NCI-H187 treated with DMSO at 0.1 percent for 48 hours (cell line): ENCODE measurements around the gene RSPRY1.

Source experiments
- DNase-seq: peaks from one replicate; lab custom pipeline; 2025; lab: John Stamatoyannopoulos, UW

RSPRY1 gene

DNA sequence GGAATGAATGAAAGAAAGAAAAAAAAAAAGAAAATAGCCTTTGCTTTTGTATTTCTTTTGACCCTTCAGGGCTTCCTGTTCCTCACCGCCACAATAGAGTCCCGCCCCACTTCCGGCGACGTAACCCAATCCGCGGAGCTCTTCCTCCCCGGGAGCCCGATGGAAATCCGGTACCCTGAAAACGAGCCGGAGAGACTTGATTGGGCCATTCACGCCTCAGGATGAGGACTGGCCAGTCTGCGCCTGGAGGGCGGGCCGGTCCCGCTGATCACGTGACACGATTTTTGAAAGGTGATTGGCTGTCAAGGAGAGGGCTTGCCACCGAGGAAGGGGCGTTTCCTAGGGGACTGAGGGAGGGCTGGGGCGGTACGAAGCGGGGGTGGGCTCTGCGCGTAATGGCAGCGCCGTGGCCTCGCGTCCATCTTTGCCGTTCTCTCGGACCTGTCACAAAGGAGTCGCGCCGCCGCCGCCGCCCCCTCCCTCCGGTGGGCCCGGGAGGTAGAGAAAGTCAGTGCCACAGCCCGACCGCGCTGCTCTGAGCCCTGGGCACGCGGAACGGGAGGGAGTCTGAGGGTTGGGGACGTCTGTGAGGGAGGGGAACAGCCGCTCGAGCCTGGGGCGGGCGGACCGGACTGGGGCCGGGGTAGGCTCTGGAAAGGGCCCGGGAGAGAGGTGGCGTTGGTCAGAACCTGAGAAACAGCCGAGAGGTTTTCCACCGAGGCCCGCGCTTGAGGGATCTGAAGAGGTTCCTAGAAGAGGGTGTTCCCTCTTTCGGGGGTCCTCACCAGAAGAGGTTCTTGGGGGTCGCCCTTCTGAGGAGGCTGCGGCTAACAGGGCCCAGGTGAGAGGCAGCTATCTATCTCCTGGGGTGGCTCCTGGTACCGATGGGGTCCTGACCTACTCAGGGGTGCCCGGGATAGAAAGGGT is at the start of gene RSPRY1, which contains the start of gene PSME3IP1:
RSPRY1 (plus strand) TSS at position 385 of the 927 bp plus-strand sequence. CDS start 18,330 bp downstream, outside the sequence.
PSME3IP1 (minus strand) TSS at position 95 of the 927 bp plus-strand sequence. CDS start 12,185 bp downstream, outside the sequence.
- DNase-seq = peak; percentile 86

DNA sequence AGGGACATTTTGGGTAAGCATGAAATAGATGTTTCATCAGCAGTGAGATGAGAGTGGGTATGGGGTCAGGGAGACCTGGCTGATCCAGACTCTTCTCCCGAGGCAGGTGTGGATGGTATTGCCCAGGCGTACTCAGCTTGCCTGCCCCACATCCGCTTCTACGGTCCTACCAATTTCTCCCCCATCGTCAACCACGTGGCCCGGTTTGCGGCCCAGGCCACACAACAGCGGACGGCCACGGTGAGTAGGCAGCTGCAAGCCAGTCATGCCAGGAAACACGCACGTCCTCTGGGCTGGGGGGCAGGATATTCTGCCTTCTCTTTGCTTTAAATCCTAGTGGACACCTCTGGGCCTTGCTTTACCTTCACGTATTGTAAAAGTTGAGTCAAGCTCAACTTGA is 49.1 kb upstream of the RSPRY1 start:
- DNase-seq = no peak

DNA sequence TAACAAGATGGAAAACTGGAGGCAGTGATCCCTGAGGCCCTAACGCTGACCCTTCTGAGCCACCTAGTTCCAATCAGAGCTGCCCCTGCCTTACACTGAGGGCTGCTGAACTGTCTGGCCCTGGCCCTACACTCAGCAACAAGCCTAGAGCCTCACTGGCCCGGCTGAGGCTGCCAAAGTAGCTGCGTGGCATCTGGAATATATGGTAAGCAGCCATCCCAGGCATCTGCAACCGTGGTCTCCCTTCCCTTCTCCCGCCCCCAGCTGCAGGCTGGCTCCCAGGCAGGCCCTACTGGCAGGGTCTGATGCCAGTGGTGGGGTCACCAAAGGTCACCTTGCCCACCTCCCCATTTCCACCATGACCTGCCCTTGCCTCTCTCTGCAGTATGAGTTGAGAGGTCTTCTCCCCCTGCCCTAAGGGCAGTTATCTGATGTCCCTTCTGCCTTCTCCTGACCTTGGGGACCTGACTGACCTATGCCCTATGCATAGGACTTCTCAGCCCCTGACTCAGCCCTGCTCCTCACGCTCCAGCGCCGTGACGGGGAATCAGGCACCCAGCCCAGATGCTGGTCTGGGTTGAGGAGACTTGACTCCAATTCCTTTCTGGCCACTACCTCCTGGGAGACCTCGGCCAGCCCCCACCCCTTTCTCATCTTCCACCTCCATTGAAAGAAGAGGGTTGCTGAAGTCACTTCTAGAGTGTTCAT is 48.4 kb upstream of the RSPRY1 start:
- DNase-seq = no peak

DNA sequence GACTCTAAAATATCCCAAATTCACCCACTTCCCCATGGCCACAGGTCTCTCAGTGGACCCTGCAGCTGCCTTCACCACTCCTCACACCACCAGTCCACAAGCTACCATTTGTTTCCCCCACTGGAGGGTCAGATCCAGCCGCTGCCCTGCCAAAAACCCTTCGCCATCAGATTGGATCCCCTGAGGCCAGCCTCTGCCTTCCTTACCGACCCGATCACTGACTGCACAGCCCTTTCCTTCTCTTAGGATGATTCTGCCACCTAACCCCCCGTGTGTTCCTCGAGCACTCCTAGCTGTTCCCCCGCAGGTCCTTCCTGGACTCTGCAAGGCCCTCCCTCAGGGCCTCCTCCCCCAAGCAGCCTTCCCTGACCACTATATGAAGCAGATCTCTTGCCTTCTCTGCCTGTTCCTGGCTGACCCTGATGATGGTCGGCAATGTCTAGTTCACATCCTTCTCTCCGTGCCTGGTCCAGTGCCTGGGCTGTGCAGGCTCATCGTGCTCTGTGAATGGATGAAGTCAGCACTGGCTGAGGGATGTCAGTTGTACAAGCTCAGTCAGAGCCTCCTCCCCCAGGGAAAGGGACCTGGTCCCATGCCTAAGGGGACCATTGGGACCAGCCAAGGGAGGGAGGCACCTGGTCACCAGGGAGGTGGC is 47.7 kb upstream of the RSPRY1 start:
- DNase-seq = no peak

DNA sequence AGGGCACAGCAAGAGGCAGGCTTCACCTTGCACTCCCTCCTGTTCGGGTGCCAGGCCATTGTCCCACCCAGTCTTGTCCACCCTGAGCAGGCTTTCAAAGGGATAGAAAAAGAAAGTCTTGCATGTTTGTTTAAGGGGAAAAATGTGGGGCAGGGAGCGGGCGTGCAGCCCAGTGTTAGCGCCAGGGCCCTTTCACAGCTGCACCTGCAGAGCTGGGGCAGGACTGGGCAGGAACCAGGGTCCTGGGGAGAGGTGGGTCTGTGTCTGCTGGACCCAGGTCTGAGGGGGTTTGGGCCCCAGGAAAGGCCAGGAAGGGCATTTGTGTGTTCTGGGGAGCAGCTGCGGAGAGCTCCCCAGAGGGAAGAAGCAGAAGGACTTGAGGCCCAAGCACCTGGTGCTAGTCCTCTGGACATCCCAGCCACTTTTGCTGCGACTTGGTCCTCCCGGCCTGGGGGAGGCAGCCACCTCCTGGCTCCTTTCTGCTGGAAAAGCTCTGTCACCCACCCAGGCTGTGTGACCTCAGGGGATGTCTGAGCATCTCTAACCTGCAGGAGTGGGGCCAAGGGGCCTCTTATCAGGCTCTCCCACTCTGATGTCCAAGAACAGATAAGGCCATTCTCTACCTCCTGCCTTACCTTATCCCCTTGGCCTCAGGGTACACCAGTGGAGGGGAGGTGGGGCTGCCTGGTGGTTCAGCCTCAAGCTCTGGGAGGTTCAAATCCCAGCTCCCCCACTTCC is 45.0 kb upstream of the RSPRY1 start:
- no peak for DNase-seq

DNA sequence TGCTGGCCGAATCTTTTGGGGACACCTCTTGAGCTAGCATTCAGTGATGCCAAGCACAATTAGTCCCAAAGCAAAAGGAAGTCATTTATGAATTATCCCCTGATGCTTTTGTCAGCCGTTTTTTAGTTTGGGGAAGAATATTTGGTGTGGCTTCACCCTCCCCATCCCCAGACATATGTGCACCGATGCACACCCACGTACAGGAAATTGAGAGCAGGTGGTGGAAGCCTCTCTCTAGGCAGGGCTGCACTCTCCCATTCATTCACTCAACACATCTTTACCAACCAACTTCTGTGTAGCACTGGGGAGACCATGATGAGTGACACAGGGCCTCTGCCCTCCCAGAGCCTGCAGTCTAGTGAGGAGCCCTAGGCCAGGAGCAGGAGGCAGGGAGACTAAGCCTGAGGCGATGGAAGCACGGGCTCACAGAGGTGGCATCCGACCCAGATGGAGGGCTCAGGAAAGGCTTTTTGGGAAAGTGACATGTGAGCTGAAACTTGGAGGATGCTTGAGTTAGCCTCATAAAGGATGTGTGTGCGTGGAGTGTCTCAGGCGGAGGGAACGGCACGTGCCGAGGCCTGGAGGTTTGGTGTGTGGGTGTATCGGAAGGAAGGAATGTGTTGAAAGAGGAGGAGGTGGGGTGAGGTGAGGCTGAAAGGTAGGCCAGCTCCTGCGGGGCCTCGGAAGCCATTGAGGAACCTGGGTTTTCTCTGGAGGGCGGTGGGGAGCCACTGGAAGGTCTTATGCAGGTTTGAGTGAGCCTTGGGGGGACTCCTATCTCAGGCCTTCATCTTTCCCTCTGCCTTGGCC is 44.1 kb upstream of the RSPRY1 start:
- no peak for DNase-seq

DNA sequence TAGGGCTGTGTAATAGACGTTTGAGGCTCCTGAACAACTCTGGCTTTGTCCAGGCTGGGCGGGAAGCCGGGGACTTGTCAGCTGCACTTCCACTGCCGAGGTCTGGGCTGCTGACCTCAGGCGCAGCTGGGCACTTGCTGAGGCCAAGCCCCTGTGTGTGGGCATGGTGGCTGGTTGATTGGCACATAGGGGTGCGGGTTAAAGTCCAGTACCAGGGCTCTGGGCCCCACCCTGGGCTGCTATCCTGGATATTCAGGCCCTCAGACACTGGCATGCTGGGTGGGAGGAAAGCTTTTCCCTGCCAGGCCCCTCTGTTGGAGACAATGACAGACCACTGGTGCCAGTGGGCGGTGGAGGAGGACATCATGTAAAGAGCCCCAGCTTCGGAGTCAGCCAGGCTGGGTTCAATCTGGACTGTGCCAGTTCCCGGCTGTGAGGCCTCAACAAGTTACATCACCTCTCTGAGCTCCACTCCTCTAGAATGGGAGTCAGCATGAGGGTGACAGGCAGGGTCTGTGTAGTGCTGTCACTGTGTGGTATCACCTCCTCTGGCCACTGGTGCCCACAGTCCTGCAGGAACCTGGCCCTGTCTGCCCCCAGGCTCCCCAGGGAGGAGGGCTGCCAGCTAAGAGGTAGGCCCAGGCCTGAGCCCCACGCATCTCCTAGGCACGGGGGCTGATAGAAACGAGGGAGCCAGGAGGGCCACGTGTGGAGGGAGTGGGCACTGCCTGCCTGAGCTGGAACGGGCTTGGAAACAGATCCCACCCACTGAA is 42.8 kb upstream of the RSPRY1 start:
- DNase-seq = no peak

DNA sequence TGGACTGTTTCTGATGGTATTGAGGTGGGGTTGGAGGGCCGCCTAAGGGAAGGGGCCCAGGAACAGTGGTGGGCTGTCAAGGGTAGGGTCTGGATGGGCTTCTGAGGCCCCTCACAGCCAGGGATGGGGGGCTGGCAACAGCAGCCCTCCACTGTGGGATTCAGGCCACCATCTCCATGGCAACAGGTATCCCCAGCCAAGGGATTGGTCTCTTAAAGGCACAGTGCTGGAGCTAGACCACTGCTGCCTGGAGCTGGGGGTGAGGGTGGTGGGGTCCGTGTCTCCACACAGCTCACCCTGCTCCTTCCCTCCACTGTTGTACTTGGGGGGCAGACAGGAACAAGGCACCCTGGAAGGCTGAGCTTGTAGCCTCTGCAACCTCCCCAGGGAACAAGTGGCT is 42.1 kb upstream of the RSPRY1 start:
- DNase-seq = no peak

DNA sequence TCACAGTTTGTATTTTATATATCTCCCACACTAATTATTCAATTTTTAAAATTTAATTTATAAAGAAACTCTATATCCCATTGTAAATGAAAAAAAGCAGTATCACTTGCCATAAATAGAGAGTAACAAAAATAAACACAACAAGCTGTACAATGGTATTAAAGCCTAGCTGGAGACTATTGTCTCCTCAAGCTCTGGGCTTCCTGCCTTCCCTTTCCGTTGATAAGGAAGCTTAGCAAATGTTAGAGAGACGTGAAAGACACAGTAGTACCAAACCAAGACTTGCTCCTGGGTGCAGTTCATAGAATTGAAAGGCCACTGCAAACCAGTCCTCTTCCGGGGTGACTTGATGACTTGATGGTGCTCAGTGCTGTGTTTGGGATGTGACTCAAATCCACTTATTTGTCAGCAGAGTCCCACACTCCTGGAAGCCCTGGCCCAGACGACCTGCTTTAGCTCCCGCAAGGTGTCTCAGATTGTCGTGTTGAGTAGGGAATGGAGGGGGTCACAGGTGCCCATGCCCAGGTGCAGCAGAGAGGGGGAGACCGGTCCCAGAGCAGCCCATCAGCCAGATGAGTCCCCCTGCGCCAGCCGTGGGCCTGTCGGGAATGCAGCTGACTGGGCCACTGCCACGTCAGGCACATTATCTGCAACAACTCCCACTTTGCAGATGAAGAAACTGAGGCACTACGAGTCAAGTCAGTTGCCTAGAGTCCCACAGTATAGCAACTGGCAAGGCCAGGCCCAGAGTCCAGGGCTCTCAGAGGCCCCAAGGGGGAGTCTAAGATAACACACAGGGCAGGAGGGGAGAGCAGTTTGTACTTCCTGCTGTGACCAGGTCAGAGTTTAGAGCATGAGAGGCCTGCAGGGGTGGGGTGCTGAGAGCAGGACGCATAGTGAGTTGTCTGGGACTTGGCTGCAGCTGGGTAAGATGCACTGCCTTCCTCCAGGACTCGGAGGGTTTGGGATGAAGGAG is 40.8 kb upstream of the RSPRY1 start:
- DNase-seq = no peak

DNA sequence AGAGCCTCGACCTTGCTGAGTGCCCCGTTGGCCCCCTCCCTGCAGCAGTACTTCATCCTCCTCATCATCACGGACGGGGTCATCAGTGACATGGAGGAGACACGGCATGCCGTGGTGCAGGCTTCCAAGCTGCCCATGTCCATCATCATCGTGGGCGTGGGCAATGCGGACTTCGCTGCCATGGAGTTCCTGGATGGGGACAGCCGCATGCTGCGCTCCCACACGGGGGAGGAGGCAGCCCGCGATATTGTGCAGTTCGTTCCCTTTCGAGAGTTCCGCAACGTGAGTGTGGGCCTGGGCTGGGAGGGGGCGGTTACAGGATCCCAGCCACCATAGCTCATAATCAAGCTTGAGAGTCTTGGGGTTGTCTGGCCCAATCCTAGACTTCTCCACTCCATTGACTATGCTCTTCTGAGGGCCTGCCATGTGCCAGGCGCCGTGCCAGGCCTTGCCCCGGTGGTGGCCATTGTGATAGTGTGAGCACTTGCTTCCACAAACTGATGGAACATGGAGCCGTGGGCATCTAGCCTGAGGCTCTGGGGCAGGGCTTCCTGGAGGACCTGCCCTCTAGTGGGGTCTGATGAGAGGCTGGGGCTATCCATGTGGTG is 40.0 kb upstream of the RSPRY1 start:
- DNase-seq = no peak

DNA sequence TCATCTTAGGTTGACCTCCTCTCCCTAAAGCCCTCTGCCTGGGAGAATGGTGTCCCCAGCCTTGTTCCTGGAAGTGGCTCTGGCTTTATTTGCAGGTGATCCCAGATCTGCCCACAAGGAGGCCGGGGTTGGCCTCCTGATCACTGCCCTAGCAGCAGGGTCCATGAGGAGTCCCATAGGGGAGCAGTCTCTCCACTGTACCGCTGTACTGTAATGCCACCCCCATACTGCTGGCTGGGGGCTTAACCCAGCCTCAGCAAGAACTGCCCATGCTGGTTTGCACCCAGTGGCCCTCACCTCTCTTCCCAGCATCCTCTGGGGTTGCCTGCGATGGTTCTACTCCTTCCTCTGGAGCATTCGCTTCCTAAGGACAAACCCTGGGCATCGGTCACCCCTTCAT is 39.4 kb upstream of the RSPRY1 start:
- no peak for DNase-seq

DNA sequence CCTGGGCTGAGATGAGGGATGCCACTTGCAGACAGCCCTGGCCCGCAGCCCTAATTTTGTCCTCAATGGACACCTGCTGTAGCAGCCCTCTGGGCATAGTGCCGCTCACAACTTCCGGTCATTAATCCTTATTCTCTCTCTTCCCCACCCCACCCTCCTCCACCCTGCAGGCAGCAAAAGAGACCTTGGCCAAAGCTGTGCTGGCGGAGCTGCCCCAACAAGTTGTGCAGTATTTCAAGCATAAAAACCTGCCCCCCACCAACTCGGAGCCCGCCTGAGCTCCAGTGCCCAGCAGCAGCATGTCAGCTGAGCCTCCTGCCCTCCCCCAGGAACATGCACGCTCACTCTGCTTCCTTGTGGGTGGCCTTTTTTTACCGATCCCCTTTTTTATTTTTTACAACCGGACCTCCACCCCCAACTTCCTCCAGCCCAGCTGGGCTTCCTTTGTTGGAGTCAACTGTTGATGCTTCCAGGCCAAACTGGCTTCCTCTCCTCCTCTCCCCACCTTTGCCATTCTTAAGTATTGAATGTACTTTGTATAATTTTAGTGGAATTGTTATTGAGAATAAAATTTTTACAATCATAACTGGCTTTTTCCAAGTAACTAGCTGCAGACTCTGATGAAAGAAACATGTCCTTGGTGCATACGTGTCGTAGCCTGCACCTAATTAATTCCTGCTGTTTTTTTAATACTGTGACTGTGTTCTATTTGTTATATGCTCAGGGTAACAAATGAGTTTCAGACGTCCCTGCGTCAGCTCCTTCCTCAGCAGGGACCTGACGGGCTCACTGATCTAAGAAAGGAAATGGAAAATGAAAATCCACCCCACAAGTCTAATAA is 38.5 kb upstream of the RSPRY1 start:
- no peak for DNase-seq

DNA sequence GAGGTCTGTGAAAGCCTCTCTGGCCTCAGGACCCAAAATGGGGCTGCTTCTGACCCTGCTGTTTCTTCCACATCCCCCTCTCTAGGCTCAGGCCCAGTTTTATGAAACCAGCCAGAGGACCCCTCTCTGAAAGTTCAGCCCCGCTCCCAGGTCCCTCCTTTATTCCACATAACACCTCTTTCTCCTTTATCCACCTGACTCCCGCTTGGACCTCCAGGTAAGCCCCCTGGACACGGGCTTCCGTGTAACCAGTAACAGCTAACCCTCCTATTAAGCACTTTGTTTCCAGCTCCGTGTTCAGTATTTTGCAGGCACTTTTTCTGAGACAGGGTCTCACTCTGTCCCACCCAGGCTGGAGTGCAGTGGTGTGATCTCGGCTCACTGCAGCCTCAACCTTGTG is 37.6 kb upstream of the RSPRY1 start:
- DNase-seq = no peak

DNA sequence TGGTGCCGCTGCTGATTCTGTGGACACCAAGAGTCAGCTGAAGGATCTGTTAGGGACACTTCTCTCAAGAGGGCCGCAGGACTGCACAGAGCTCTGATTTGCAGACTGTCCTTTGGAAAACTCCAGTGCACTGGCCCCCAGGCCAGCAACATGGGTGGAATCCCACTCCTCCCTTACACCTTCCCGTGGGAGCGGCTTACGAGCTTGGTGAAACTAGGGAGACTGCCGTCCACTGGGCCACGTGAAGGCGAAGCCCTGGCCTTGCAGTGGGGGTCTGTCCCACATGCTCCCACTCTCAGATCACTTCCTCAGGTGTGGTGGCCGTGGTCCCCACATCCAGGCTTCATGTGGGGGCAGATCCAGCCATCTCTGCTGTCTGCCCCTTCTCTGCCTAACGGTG is 36.7 kb upstream of the RSPRY1 start:
- no peak for DNase-seq

DNA sequence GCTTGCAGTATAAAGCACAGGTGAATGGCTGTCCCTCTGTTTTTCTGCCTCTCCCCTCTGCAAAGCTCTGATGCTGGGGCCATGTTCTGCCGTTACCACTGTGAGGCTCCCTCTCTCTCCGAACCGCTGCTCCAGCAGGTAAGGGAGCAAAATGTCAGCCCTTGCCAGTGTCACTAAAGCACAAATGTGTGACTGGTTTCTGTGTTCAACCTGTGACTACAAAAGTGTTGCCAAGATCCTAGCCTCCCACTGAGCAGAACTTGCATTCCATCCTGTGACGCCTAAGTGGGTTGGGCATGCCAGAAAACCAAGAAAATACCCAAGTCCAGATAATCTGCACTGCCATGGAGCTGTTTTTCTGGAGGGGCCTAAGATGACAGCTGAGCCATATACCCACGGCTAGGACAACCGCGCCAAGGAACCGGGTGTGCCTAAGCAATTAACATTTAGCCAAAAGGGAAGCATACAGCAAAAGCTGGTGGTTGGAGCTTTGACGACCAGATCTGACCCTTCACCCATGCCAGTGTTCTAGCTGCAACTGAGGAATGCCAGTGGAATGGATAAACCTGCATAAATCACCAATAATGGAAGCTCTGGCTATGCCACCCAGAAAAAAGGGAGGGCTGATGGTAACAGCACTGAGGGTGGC is 35.3 kb upstream of the RSPRY1 start:
- DNase-seq = no peak

DNA sequence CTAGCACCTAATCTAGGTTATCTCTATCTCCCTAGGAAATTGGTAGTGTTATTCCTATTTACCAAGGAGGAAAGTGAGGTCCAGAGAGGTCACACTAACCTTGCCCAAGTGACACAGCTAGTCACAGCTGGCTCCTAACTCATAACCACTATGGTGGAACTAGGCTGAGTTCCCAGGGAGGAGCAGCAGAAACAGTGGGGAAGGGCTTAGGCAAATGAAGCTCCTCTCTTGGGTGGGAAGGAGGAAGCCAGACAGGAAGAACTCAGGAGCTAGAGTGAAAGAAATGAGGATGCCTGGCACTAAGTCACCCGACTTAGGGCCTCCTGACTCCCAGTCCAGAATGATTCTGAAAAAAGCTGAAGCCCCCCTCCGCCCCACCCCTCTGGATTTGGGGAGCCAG is 34.8 kb upstream of the RSPRY1 start:
- DNase-seq = no peak
